ENCODE data around the gene MFGE8. TPM values are rescaled to one million over a fixed set of nuclear protein-coding genes. Genes with fewer than 3 reads are reported as not detected.
A peak's percentile ranks its signal among the peaks of the same experiment; 100 is the strongest.

MFGE8 gene
- total and polyA plus RNA-seq, 10 donors, result 21.8 to 105 (median 66.0) TPM

GRCh38 chr15:88908123-88908522 is 5.1 kb downstream of the MFGE8 start:
- no peak for TF ChIP-seq POLR2AphosphoS5 (IDR thresholded peaks at IDR 0.05)
- TF ChIP-seq POLR2A (IDR thresholded peaks at IDR 0.05), result no peak
- no peak for TF ChIP-seq CTCF (IDR thresholded peaks at IDR 0.05 in 8 of 11, conservative IDR thresholded peaks at IDR 0.05 in 3 of 11)
- H3K4me1 ChIP-seq, result peaks cover 0 to 36% (median 17%) of the 10 kb centered on the region in 6 donors
- WGBS, 5 donors, result 88 to 94% (median 90%) methylated on average over 12 of the region's 12 CpGs
- H3K4me3 ChIP-seq, result no peak overlapping the region
- peaks cover 0 to 10% (median 0%) of the 10 kb centered on the region in 7 donors for H3K27me3 ChIP-seq (replicated peaks in 1 of 7)
- DNase-seq, result no peak
- H3K9me3 ChIP-seq, result no peaks in the 10 kb centered on the region
- intact Hi-C loops (cut with DNase I; ENCODE audit: low total_unique reads), result loop anchor here (10.0 kb wide), 2 partner anchors 107 to 267 kb away; no protein-coding TSS in a partner anchor
- no peak overlapping the region for H3K27ac ChIP-seq
- peaks cover 0 to 48% (median 0%) of the 10 kb centered on the region in 6 donors for H3K36me3 ChIP-seq

GRCh38 chr15:88907111-88907510 is 6.1 kb downstream of the MFGE8 start:
- intact Hi-C loops (cut with DNase I; ENCODE audit: low total_unique reads), result loop anchor here (10.0 kb wide), 2 partner anchors 108 to 268 kb away; no protein-coding TSS in a partner anchor
- 86 to 96% (median 91%) methylated on average over 6 to 14 of the region's 14 CpGs for WGBS, 5 donors
- H3K36me3 ChIP-seq, result peaks cover 0 to 55% (median 0%) of the 10 kb centered on the region in 6 donors

GRCh38 chr15:88906551-88906950 is 6.6 kb downstream of the MFGE8 start:
- 93 to 99% (median 94%) methylated on average over 7 of the region's 7 CpGs for WGBS, 5 donors
- intact Hi-C loops (cut with DNase I; ENCODE audit: low total_unique reads), result loop anchor here (10.0 kb wide), 2 partner anchors 108 to 268 kb away; no protein-coding TSS in a partner anchor
- TF ChIP-seq CTCF (IDR thresholded peaks at IDR 0.05 in 8 of 11, conservative IDR thresholded peaks at IDR 0.05 in 3 of 11) (no peak), POLR2A (IDR thresholded peaks at IDR 0.05) (no peak), POLR2AphosphoS5 (IDR thresholded peaks at IDR 0.05) (no peak)
- Histone ChIP-seq H3K27ac (no peak overlapping the region), H3K9me3 (no peaks in the 10 kb centered on the region), H3K36me3 (peaks cover 0 to 61% (median 0%) of the 10 kb centered on the region in 6 donors), H3K4me1 (peaks cover 0 to 21% (median 9%) of the 10 kb centered on the region in 6 donors), H3K27me3 (replicated peaks in 1 of 7) (no peaks in the 10 kb centered on the region), H3K4me3 (no peak overlapping the region)
- DNase-seq, result no peak

More at GRCh38 chr15:88907111-88907510, 6.1 kb downstream of the MFGE8 start:
- H3K27me3 ChIP-seq (replicated peaks in 1 of 7), result peaks cover 0 to under 1% (median 0%) of the 10 kb centered on the region in 7 donors
- H3K9me3 ChIP-seq, result no peaks in the 10 kb centered on the region
- TF ChIP-seq POLR2AphosphoS5 (IDR thresholded peaks at IDR 0.05) (peak in 1 of 3 donors; percentile 11), CTCF (IDR thresholded peaks at IDR 0.05 in 8 of 11, conservative IDR thresholded peaks at IDR 0.05 in 3 of 11) (no peak)
- no peak overlapping the region for H3K4me3 ChIP-seq
- peaks cover 0 to 26% (median 9%) of the 10 kb centered on the region in 6 donors for H3K4me1 ChIP-seq
- no peak overlapping the region for H3K27ac ChIP-seq
- DNase-seq, result no peak

DNA sequence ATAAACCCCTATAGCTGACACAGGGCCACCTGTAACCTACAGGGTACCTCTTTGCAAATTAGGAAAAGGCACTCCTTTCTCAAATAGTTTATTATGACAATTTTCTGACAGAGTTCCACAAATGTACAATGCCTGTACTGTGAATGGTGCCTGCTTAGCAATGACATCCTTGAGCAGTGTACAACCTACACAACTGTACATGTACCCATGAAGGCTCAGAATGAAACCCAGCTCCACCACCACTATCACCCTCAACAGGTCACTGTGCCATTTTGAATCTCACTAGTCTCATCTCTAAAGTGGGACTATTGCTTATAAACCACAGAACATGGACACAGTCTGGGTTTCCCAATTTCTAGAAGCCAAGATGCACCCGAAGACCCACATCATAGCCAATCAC is 7.0 kb downstream of the MFGE8 start:
- WGBS, 5 donors, result 83 to 100% (median 100%) methylated on average over 1 of the region's 1 CpG
- no peak for DNase-seq
- Histone ChIP-seq H3K27ac (no peak overlapping the region), H3K4me1 (peaks cover 0 to 16% (median 9%) of the 10 kb centered on the region in 6 donors), H3K36me3 (peaks cover 0 to 65% (median 0%) of the 10 kb centered on the region in 6 donors), H3K9me3 (no peaks in the 10 kb centered on the region), H3K4me3 (no peak overlapping the region), H3K27me3 (replicated peaks in 1 of 7) (no peaks in the 10 kb centered on the region)
- intact Hi-C loops (cut with DNase I; ENCODE audit: low total_unique reads), result loop anchor here (10.0 kb wide), 2 partner anchors 109 to 269 kb away; no protein-coding TSS in a partner anchor
- TF ChIP-seq POLR2AphosphoS5 (IDR thresholded peaks at IDR 0.05) (no peak), CTCF (IDR thresholded peaks at IDR 0.05 in 8 of 11, conservative IDR thresholded peaks at IDR 0.05 in 3 of 11) (no peak), POLR2A (IDR thresholded peaks at IDR 0.05) (no peak)
